GM12878 (cell line): ENCODE measurements around the gene DOCK1. TPM values are rescaled to one million over a fixed set of nuclear protein-coding genes. Genes with fewer than 3 reads are reported as not detected.

Experiments used
- ATAC-seq: fragments of 200-7000 bp; cut with Tn5 transposase; 3 replicates; pipeline ENCODE4 v1.9.1; 2020; ENCODE audit warnings: mild to moderate bottlenecking, moderate library complexity
- BruUV-seq: library from RNA; stranded (reverse); fragments of 400-500 nt; replicated peaks from 2 replicates; lab custom pipeline; 2021; lab: Mats Ljungman, UMichigan
- CTCF ChIA-PET: fragments of 300-600 bp; sonication (Branson Sonifier 250); formaldehyde crosslinking; extraction: SDS; loops from one replicate; lab custom pipeline; 2021; ENCODE audit warnings: inconsistent platforms; lab: Yijun Ruan, JAX
- POLR2A ChIA-PET: fragments of 350-600 bp; formaldehyde crosslinking; extraction: SDS; loops from one replicate; lab custom pipeline; 2021; ENCODE audit warnings: inconsistent platforms; lab: Charles Lee
- RAD21 ChIA-PET: fragments of 300-600 bp; sonication (Branson Sonifier 250); formaldehyde crosslinking; loops from one replicate; lab custom pipeline; 2023; ENCODE audit warnings: antibody characterized with exemption; ENCODE audit not compliant: unreplicated experiment; lab: Charles Lee
- SMC1A ChIA-PET: fragments of 300-600 bp; sonication (Branson Sonifier 250); formaldehyde crosslinking; loops from one replicate; lab custom pipeline; 2023; ENCODE audit not compliant: unreplicated experiment, uncharacterized antibody; lab: Charles Lee
- DNase-seq: peaks from one replicate; pipeline ENCODE4 v3.0.0-alpha.2; 2011; ENCODE audit warnings: low read depth, low spot score
- FAIRE-seq: peaks from 3 replicates; lab custom pipeline; 2011; peaks lifted over from hg19 to GRCh38; lab: Jason Lieb, UNC
- H2AFZ ChIP-seq: 2 replicates; pipeline ENCODE4 v1.6.0; 2011; ENCODE audit warnings: low read depth, low read length, control low read depth; ENCODE audit not compliant: control insufficient read depth
- H3K27ac ChIP-seq: 2 replicates; pipeline ENCODE4 v1.5.1; 2011; ENCODE audit warnings: control low read depth; ENCODE audit not compliant: control insufficient read depth, insufficient read depth
- H3K27me3 ChIP-seq, 2 experiments: replicated peaks in 1 of 2; 2 replicates each; pipeline versions ENCODE4 v1.6.0 to v1.6.1; 2011; ENCODE audit warnings: low read length in 1 of 2; ENCODE audit not compliant: control insufficient read depth in 2 of 2, insufficient read depth in 2 of 2
- H3K36me3 ChIP-seq, 2 experiments: 2 replicates each; pipeline ENCODE4 v1.5.1; 2011; ENCODE audit warnings: low read length in 1 of 2; ENCODE audit not compliant: control insufficient read depth in 2 of 2, insufficient read depth in 2 of 2
- H3K4me1 ChIP-seq: 2 replicates; pipeline ENCODE4 v1.6.1; 2011; ENCODE audit warnings: mild to moderate bottlenecking, low read length, moderate library complexity, mixed read lengths; ENCODE audit not compliant: control insufficient read depth, insufficient read depth
- H3K4me2 ChIP-seq: 2 replicates; pipeline ENCODE4 v1.6.0; 2011; ENCODE audit warnings: control low read depth; ENCODE audit not compliant: control insufficient read depth, insufficient read depth
- H3K4me3 ChIP-seq: fragments of 200-600 bp; sonication (generic); 2 replicates; pipeline ENCODE4 v1.5.1; 2016
- H3K79me2 ChIP-seq: 2 replicates; pipeline ENCODE4 v1.6.0; 2011; ENCODE audit warnings: low read length; ENCODE audit not compliant: control insufficient read depth, insufficient read depth
- H3K9ac ChIP-seq: 2 replicates; pipeline ENCODE4 v1.8.0; 2011; ENCODE audit warnings: low read length, control low read depth, mixed read lengths; ENCODE audit not compliant: control insufficient read depth, insufficient read depth
- H3K9me3 ChIP-seq: replicated peaks from 3 replicates; pipeline ENCODE4 v1.5.1; 2011; ENCODE audit warnings: mild to moderate bottlenecking, low read length; ENCODE audit not compliant: control insufficient read depth, insufficient read depth
- H4K20me1 ChIP-seq: 2 replicates; pipeline ENCODE4 v1.6.0; 2011; ENCODE audit not compliant: control insufficient read depth, insufficient read depth
- BHLHE40 ChIP-seq, 2 experiments: fragments of 450-650 bp in 1 of 2; IDR thresholded peaks; 2 replicates each; pipeline ENCODE4 v1.6.1; 2011 to 2017; ENCODE audit warnings: low read depth in 2 of 2, borderline replicate concordance in 1 of 2, improper control_type of control experiment in 1 of 2, low read length in 1 of 2, mild to moderate bottlenecking in 1 of 2
- EZH2 ChIP-seq: IDR thresholded peaks from 2 replicates; pipeline ENCODE4 v1.6.1; 2012; ENCODE audit warnings: low read depth, mild to moderate bottlenecking, control low read depth, inconsistent platforms, low read length, borderline replicate concordance; ENCODE audit not compliant: control insufficient read depth
- FOXK2 ChIP-seq: fragments of 450-650 bp; IDR thresholded peaks from 2 replicates; pipeline ENCODE4 v1.6.1; 2017; ENCODE audit warnings: mild to moderate bottlenecking, moderate library complexity
- FOXM1 ChIP-seq: IDR thresholded peaks from 2 replicates; pipeline ENCODE4 v1.6.1; 2012; ENCODE audit warnings: low read depth, mild to moderate bottlenecking, inconsistent platforms, low read length, moderate library complexity
- JUND ChIP-seq: IDR thresholded peaks from 2 replicates; pipeline ENCODE4 v1.6.1; 2012; ENCODE audit warnings: low read depth, mild to moderate bottlenecking, low read length, improper control_type of control experiment, moderate library complexity
- MTA3 ChIP-seq: IDR thresholded peaks from 2 replicates; pipeline ENCODE4 v1.6.1; 2012; ENCODE audit warnings: low read length, inconsistent platforms, borderline replicate concordance
- NR2C2 ChIP-seq: IDR thresholded peaks from 2 replicates; pipeline ENCODE4 v1.6.1; 2011; ENCODE audit warnings: borderline replicate concordance, low read depth; ENCODE audit not compliant: control insufficient read depth, insufficient read length
- RCOR1 ChIP-seq: conservative IDR thresholded peaks from 2 replicates; pipeline ENCODE4 v1.6.1; 2012; ENCODE audit warnings: low read depth, low read length, improper control_type of control experiment
- SUPT20H ChIP-seq: IDR thresholded peaks from 2 replicates; pipeline ENCODE4 v1.6.1; 2011; ENCODE audit warnings: low read depth, mild to moderate bottlenecking, low read length, moderate library complexity, borderline replicate concordance; ENCODE audit not compliant: control insufficient read depth
- WRNIP1 ChIP-seq: IDR thresholded peaks from 2 replicates; pipeline ENCODE4 v1.6.1; 2011; ENCODE audit warnings: low read depth, low read length, improper control_type of control experiment, borderline replicate concordance
- WGBS: methylation state at CpG from one replicate; pipeline ENCODE4 v1.1.6; 2016; ENCODE audit warnings: low lambda C conversion rate; ENCODE audit not compliant: insufficient replicate concordance, insufficient coverage; ENCODE audit errors: missing lambda C conversion rate; 5-methylcytosine and 5-hydroxymethylcytosine counted together
- in situ Hi-C: fragments of 300-500 bp; cut with MboI; formaldehyde crosslinking; loops from 9 replicates; pipeline ENCODE4 v1.14.3; 2018; ENCODE audit warnings: mixed read lengths
- intact Hi-C: fragments of 100-400 bp; cut with micrococcal nuclease; formaldehyde crosslinking; loops from one replicate; pipeline ENCODE4 v1.14.2; 2022; ENCODE audit not compliant: unreplicated experiment
- polyA plus RNA-seq, 11 experiments: library from polyadenylated mRNA; depleted of rRNA in 4 of 11; unstranded in 6 of 11; stranded (reverse) in 5 of 11; fragments of >200 nt; fragmentation: Nextera tagmentation in 4 of 11; fragmentation: Illumina TruSeq in 1 of 11; extraction: Ambion mirVana in 4 of 11; extraction: Trizol in 1 of 11; gene quantifications; 1 replicate in 1 of 11; 2 replicates in 10 of 11; pipeline versions ENCODE4 v1.2.1 to v1.2.3, GENCODE V29; 2011 to 2016; ENCODE audit warnings: inconsistent platforms in 2 of 11, missing spikeins in 2 of 11, low read depth in 1 of 11
- total RNA-seq, 4 experiments: library from RNA; depleted of rRNA in 3 of 4; stranded (reverse); fragments of >200 nt in 3 of 4; fragmentation: Illumina TruSeq in 1 of 4; extraction: Trizol in 1 of 4; gene quantifications; 2 replicates each; pipeline versions ENCODE4 v1.2.1 to v1.2.3, GENCODE V29; 2013 to 2021
- TF ChIP-seq, protein P1 (sequence below): fragments of 450-650 bp; IDR thresholded peaks from 2 replicates; pipeline ENCODE4 v1.6.1; 2018; ENCODE audit warnings: mild to moderate bottlenecking, low read depth, moderate library complexity; ENCODE audit not compliant: partially characterized antibody
- TF ChIP-seq, protein P2 (sequence below), 3 experiments: IDR thresholded peaks in 2 of 3; conservative IDR thresholded peaks in 1 of 3; 2 replicates each; pipeline ENCODE4 v1.5.1; 2011; ENCODE audit warnings: low read depth in 3 of 3, low read length in 3 of 3, mild to moderate bottlenecking in 3 of 3, control low read depth in 2 of 3, moderate library complexity in 2 of 3, inconsistent platforms in 1 of 3, mixed read lengths in 1 of 3; ENCODE audit not compliant: control insufficient read depth in 2 of 3, insufficient read depth in 1 of 3; ENCODE audit errors: extremely low read depth in 1 of 3

DOCK1 gene
- total and polyA plus RNA-seq, 10 of the 15 experiments (the other 5 are each of a cell fraction or from before 2014, with no cell fraction given) = 0.05 to 0.18 TPM; not detected in 8

DNA sequence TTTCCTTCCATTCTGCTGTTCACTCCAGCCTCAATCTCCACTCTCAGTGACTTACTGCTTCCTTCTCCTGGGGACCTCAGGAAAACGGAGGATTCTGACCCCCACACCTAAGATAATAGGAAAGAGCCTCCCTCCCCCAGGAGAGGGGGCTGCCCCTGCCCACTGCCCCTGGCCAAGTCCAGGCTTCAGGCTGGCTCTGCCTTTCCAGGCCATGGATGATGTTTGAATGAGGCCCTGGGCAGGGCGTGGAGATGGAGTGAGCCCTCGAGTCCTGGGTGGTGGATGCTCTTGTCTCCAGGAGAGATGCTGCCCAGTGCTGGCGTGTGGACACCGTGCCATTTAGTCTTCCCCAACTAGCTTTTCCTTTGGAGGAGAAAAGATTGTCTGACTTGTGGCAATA, 184.2 kb downstream of the DOCK1 start:
- no TSS peak for BruUV-seq
- Histone ChIP-seq H3K4me3 (no peak overlapping the region), H2AFZ (no peak overlapping the region), H3K4me2 (no peak overlapping the region), H3K79me2 (no peaks in the 10 kb centered on the region), H3K9ac (no peak overlapping the region), H3K4me1 (no peaks in the 10 kb centered on the region), H3K27me3 (no peaks in the 10 kb centered on the region), H3K36me3 (no peaks in the 10 kb centered on the region), H4K20me1 (no peaks in the 10 kb centered on the region), H3K27ac (no peak overlapping the region), H3K9me3 (no peaks in the 10 kb centered on the region; the same call in 2 of the 3 replicates)
- DNase-seq (no peak), FAIRE-seq (no peak), ATAC-seq (no peak)
- intact Hi-C loops = no loop called here
- in situ Hi-C loops = no loop called here
- CTCF ChIA-PET = no interaction called here
- RAD21 ChIA-PET = no interaction called here
- WGBS = 15% methylated on average over 5 of the region's 5 CpGs
- SMC1A ChIA-PET = no interaction called here
- TF ChIP-seq EZH2 = no peak
- no peak for TF ChIP-seq FOXK2
- TF ChIP-seq JUND = no peak
- no peak for TF ChIP-seq WRNIP1
- TF ChIP-seq, protein P1, sequence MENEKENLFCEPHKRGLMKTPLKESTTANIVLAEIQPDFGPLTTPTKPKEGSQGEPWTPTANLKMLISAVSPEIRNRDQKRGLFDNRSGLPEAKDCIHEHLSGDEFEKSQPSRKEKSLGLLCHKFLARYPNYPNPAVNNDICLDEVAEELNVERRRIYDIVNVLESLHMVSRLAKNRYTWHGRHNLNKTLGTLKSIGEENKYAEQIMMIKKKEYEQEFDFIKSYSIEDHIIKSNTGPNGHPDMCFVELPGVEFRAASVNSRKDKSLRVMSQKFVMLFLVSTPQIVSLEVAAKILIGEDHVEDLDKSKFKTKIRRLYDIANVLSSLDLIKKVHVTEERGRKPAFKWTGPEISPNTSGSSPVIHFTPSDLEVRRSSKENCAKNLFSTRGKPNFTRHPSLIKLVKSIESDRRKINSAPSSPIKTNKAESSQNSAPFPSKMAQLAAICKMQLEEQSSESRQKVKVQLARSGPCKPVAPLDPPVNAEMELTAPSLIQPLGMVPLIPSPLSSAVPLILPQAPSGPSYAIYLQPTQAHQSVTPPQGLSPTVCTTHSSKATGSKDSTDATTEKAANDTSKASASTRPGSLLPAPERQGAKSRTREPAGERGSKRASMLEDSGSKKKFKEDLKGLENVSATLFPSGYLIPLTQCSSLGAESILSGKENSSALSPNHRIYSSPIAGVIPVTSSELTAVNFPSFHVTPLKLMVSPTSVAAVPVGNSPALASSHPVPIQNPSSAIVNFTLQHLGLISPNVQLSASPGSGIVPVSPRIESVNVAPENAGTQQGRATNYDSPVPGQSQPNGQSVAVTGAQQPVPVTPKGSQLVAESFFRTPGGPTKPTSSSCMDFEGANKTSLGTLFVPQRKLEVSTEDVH = no peak
- no peak for TF ChIP-seq MTA3
- no peak for TF ChIP-seq BHLHE40 (IDR thresholded peaks at IDR 0.05; ENCODE audit: borderline replicate concordance in 1 of 2, low read depth in 2 of 2, low read length in 1 of 2)
- no peak for TF ChIP-seq RCOR1
- no peak for TF ChIP-seq SUPT20H
- TF ChIP-seq, protein P2, sequence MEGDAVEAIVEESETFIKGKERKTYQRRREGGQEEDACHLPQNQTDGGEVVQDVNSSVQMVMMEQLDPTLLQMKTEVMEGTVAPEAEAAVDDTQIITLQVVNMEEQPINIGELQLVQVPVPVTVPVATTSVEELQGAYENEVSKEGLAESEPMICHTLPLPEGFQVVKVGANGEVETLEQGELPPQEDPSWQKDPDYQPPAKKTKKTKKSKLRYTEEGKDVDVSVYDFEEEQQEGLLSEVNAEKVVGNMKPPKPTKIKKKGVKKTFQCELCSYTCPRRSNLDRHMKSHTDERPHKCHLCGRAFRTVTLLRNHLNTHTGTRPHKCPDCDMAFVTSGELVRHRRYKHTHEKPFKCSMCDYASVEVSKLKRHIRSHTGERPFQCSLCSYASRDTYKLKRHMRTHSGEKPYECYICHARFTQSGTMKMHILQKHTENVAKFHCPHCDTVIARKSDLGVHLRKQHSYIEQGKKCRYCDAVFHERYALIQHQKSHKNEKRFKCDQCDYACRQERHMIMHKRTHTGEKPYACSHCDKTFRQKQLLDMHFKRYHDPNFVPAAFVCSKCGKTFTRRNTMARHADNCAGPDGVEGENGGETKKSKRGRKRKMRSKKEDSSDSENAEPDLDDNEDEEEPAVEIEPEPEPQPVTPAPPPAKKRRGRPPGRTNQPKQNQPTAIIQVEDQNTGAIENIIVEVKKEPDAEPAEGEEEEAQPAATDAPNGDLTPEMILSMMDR (IDR thresholded peaks at IDR 0.05 in 2 of 3, conservative IDR thresholded peaks at IDR 0.05 in 1 of 3; ENCODE audit: control insufficient read depth in 2 of 3, extremely low read depth in 1 of 3, insufficient read depth in 1 of 3, low read depth in 3 of 3, low read length in 3 of 3) = no peak
- TF ChIP-seq NR2C2 = no peak
- TF ChIP-seq FOXM1 = no peak
- POLR2A ChIA-PET = no interaction called here
